Aorta (tissue), 5 donors: ENCODE data around the gene CUX1. TPM values are rescaled to one million over a fixed set of nuclear protein-coding genes. Genes with fewer than 3 reads are reported as not detected.

Experiments
- ATAC-seq: fragments of 200-7000 bp; cut with Tn5 transposase; one replicate; pipeline ENCODE4 v1.9.1; 2022; ENCODE audit warnings: moderate library complexity; ENCODE audit not compliant: low FRiP score
- DNase-seq, 2 donors: peaks; one replicate each; pipeline ENCODE4 v3.0.0-alpha.2; 2020
- H3K27ac ChIP-seq, 2 donors: one replicate each; pipeline ENCODE4 v1.5.1; 2013; ENCODE audit warnings: low read length in 2 of 2, mild to moderate bottlenecking in 2 of 2, moderate library complexity in 2 of 2, control low read depth in 1 of 2, inconsistent platforms in 1 of 2, low read depth in 1 of 2
- H3K27me3 ChIP-seq, 2 donors: one replicate each; pipeline ENCODE4 v1.6.1; 2013; ENCODE audit warnings: control low read depth in 1 of 2, low read length in 1 of 2, mild to moderate bottlenecking in 1 of 2, moderate library complexity in 1 of 2; ENCODE audit not compliant: insufficient read depth in 2 of 2, control insufficient read depth in 1 of 2
- H3K36me3 ChIP-seq, 2 donors: one replicate each; pipeline ENCODE4 v1.6.1; 2013; ENCODE audit warnings: control low read depth in 1 of 2, low read length in 1 of 2, mild to moderate bottlenecking in 1 of 2; ENCODE audit not compliant: insufficient read depth in 2 of 2, control insufficient read depth in 1 of 2
- H3K4me1 ChIP-seq, 2 donors: one replicate each; pipeline ENCODE4 v1.6.1; 2013; ENCODE audit warnings: low read length in 2 of 2, control low read depth in 1 of 2, mild to moderate bottlenecking in 1 of 2, moderate library complexity in 1 of 2; ENCODE audit not compliant: insufficient read depth in 2 of 2, control insufficient read depth in 1 of 2
- H3K4me3 ChIP-seq, 2 donors: one replicate each; pipeline ENCODE4 v1.5.1; 2013; ENCODE audit warnings: low read length in 2 of 2, control low read depth in 1 of 2, mild to moderate bottlenecking in 1 of 2
- H3K9me3 ChIP-seq: one replicate; pipeline ENCODE4 v1.6.1; 2013; ENCODE audit warnings: mild to moderate bottlenecking, low read length; ENCODE audit not compliant: control insufficient read depth
- WGBS, 2 donors: extraction: QIAGEN DNeasy Blood & Tissue Kit; methylation state at CpG; one replicate each; pipeline ENCODE4 v1.1.7; 2013; 5-methylcytosine and 5-hydroxymethylcytosine counted together
- intact Hi-C, 2 donors: fragments of 100-400 bp; cut with DNase I; formaldehyde crosslinking; loops; one replicate each; pipeline versions ENCODE4 v1.14.2 to v1.15.0; 2022
- polyA plus RNA-seq, 2 donors: library from polyadenylated mRNA; stranded (reverse); fragments of 200-250 nt; gene quantifications; one replicate each; pipeline ENCODE4 v1.2.3, GENCODE V29; 2013
- total RNA-seq, 2 donors: library from RNA; stranded (reverse); fragmentation: NEBNext Ultra II Directional; extraction: Animal tissue kit (Norgen Biotek cat#: 25700); gene quantifications; one replicate each; pipeline ENCODE4 v1.2.1, GENCODE V29; 2021
- donor health status: healthy with polysubstance abuse.
- donor health status: Bipolar disorder and iron deficiency.
- donor health status: DM: no; HTN: no; CAD: no.
- donor health status: DM: no; HTN: no; CAD: no.
- donor health status: DM: yes; HTN: yes; CAD: no.

Gene CUX1
- total and polyA plus RNA-seq, 4 donors: 51.6 to 159 (median 94.1) TPM

DNA sequence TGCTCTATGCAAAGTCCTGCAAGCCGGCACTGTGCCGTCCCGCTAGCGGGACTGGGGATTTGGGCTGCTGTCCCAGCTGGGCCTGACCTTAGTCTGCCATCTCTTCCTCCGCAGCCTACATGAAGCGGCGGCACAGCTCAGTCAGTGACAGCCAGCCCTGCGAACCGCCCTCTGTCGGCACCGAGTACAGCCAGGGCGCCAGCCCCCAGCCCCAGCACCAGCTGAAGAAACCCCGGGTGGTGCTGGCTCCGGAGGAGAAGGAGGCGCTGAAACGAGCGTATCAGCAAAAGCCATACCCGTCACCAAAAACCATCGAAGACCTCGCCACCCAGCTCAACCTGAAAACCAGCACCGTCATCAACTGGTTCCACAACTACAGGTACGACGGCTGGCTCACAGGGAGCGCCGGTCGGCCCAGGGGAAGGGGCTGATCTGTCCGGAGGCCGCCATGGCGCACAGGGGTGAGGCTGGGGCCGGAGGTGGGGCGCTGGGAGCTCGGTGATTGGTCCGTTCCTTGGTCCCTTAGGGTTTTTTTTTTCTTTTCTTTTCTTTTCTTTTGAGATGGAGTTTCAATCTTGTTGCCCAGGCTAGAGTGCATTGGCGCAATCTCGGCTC, 421.9 kb downstream of the CUX1 start:
- 94% methylated on average over 35 of the region's 35 CpGs for WGBS, 2 donors
- Histone ChIP-seq H3K36me3 (peaks cover 0 to 4% of the 10 kb centered on the region in 2 donors), H3K9me3 (no peaks in the 10 kb centered on the region), H3K4me3 (no peak overlapping the region), H3K27me3 (no peaks in the 10 kb centered on the region), H3K4me1 (no peaks in the 10 kb centered on the region), H3K27ac (no peak overlapping the region)
- intact Hi-C loops: loop anchor here (5.0 to 10.0 kb wide), 4 partner anchors 422 to 695 kb away; partner anchors contain the start of gene CUX1 (in 1 of the 2)
- DNase-seq: no peak
- ATAC-seq: no peak

DNA sequence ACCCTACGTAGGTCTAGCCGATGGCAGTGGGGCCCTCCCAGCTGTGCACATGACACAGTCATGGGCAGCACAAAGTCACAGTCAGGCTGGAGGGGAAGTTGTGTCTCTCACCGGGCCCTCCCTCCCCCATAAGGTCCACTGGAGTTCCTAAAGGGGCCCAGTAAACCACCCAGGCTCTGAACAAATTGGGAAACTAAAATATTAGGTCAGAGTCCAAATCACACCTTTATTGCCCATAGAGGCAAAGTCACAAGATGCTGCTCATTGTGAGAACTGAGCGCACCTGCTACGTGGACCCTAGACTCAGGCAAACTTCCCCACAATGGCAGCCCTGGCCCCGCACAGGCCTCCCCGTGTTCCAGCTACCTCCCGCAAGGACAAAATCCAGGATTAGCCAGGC, 424.0 kb downstream of the CUX1 start:
- Histone ChIP-seq H3K4me1 (no peaks in the 10 kb centered on the region), H3K27me3 (no peaks in the 10 kb centered on the region), H3K9me3 (no peaks in the 10 kb centered on the region), H3K27ac (no peak overlapping the region), H3K36me3 (no peaks in the 10 kb centered on the region), H3K4me3 (no peak overlapping the region)
- no peak for DNase-seq
- ATAC-seq: no peak
- WGBS, 2 donors: 87 to 91% methylated on average over 8 of the region's 8 CpGs
- intact Hi-C loops: no loop called here

DNA sequence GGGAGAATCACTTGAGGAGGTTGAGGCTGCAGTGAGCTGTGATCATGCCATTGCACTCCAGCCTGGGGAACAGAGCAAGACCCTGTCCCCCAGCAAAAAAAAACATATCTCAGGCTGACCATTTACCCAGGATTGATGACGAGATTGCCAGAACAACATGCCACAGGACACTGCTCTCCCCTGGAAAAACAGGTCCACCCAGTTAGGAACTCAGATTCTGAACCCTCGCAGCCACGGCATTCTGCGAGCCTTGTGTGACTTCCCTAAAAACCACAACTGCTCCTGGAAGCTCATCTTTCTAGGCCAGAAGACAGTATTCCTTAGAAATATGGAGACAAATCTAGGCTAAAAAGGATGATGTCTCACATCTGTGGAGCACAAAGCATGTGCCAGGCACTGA, 427.2 kb downstream of the CUX1 start:
- no peaks in the 10 kb centered on the region for H3K9me3 ChIP-seq
- intact Hi-C loops: no loop called here
- no peaks in the 10 kb centered on the region for H3K27me3 ChIP-seq
- ATAC-seq (no peak), DNase-seq (no peak)
- 89 to 90% methylated on average over 4 of the region's 4 CpGs for WGBS, 2 donors
- H3K4me1 ChIP-seq: no peaks in the 10 kb centered on the region
- H3K36me3 ChIP-seq: peaks cover 0 to 1% of the 10 kb centered on the region in 2 donors
- no peak overlapping the region for H3K4me3 ChIP-seq
- no peak overlapping the region for H3K27ac ChIP-seq

DNA sequence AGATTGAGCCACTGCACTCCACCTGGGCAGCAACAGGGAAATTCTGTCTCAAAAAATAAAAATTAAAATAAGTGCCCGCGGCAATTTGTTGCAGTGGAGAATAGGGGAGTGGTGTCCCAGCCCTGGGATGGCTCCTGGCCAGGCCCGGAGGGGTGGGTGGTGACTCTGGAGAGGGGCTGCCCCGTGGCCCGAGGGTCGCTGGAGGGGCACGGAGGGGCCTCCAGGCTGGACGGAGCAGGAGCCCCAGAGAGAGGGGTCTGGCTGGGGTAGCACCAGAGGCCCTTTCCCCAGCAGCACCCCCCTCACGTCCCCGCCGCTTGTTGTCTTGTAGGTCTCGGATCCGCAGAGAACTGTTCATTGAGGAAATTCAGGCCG, 430.6 kb downstream of the CUX1 start:
- Histone ChIP-seq H3K27me3 (no peaks in the 10 kb centered on the region), H3K9me3 (no peaks in the 10 kb centered on the region), H3K4me1 (no peaks in the 10 kb centered on the region), H3K36me3 (peaks cover 0 to 3% of the 10 kb centered on the region in 2 donors), H3K27ac (no peak overlapping the region), H3K4me3 (no peak overlapping the region)
- 84 to 87% methylated on average over 11 to 14 of the region's 14 CpGs for WGBS, 2 donors
- ATAC-seq: no peak
- intact Hi-C loops: no loop called here
- no peak for DNase-seq

DNA sequence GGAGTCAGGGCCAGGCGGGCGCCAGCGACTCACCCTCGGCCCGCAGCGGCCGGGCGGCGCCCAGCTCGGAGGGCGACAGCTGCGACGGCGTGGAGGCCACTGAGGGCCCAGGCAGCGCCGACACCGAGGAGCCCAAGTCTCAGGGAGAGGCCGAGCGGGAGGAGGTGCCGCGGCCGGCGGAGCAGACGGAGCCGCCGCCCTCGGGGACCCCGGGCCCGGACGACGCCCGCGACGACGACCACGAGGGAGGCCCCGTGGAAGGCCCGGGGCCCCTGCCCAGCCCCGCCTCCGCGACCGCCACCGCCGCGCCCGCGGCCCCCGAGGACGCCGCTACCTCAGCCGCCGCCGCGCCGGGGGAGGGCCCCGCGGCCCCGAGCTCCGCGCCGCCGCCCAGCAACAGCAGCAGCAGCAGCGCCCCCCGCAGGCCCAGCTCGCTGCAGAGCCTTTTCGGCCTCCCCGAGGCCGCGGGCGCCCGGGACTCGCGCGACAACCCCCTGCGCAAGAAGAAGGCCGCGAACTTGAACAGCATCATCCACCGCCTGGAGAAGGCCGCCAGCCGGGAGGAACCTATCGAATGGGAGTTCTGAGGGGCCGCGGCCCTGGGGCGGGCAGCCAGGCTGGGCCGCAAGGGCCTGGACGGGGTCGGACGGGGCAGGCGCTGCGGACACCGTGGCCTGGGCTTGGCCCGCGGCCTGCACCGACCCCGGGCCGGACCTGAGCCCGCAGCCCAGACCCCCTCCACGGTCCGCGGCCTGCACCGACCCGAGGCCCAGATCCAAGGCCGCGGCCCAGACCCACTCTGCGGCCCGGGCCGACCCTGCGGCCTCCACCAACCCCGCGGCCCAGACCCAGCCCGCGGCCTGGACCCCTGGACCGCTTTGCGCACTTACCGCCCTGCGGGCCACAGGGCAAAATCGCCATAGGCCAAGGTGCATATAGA, 431.3 kb downstream of the CUX1 start:
- intact Hi-C loops: no loop called here
- ATAC-seq (no peak), DNase-seq (no peak)
- WGBS, 2 donors: 83 to 84% methylated on average over 84 to 117 of the region's 117 CpGs
- Histone ChIP-seq H3K27me3 (no peaks in the 10 kb centered on the region), H3K4me1 (no peaks in the 10 kb centered on the region), H3K27ac (no peak overlapping the region), H3K9me3 (no peaks in the 10 kb centered on the region), H3K36me3 (peaks cover 0 to 3% of the 10 kb centered on the region in 2 donors), H3K4me3 (no peak overlapping the region)

DNA sequence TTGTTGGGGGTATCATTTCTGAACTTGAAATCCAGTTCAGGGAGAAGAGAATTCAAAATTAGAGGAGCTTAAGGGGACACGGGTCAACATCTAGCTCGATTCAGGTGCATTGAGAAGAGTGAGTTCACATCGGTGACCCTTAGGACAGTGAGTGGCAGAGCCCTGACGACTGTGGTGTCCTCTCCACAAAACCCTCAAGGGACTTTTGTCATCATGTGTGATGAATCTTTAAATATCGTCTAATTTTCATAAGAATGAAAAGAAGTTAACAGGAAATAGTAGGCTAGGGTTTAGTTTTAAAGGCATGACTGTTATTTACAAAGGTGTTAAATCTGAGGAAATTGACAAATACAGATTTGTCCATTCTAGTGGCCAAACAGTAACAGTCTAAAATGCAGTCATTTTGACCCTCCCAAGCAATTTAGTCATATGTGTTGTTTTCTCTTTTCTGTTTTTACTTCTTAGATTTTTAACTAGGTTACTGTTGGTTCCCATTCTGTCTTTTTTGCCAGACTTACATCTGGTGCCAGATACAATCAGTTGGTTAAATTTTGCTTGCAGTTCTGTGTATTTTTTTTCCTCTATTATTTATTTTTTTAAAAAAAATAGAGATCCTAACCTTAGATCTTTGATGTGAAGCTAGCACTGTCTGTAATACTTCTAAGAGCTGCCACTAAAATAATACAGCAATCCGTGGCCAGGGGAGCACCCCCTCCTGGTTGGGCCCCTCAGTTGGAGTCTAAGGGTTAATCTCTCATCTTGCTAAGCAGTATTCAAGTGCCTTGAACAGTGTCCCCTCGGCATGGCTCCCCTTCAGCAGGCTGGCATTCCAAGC, 434.3 kb downstream of the CUX1 start:
- Histone ChIP-seq H3K27ac (no peak overlapping the region), H3K27me3 (no peaks in the 10 kb centered on the region), H3K9me3 (no peaks in the 10 kb centered on the region), H3K4me3 (no peak overlapping the region), H3K4me1 (no peaks in the 10 kb centered on the region), H3K36me3 (peaks cover 0 to 3% of the 10 kb centered on the region in 2 donors)
- no peak for DNase-seq
- 70 to 74% methylated on average over 7 of the region's 7 CpGs for WGBS, 2 donors
- ATAC-seq: no peak
- intact Hi-C loops: loop anchor here in 1 of 2 donors (10.0 kb wide), 1 partner anchor 667 kb away; no protein-coding TSS in a partner anchor

DNA sequence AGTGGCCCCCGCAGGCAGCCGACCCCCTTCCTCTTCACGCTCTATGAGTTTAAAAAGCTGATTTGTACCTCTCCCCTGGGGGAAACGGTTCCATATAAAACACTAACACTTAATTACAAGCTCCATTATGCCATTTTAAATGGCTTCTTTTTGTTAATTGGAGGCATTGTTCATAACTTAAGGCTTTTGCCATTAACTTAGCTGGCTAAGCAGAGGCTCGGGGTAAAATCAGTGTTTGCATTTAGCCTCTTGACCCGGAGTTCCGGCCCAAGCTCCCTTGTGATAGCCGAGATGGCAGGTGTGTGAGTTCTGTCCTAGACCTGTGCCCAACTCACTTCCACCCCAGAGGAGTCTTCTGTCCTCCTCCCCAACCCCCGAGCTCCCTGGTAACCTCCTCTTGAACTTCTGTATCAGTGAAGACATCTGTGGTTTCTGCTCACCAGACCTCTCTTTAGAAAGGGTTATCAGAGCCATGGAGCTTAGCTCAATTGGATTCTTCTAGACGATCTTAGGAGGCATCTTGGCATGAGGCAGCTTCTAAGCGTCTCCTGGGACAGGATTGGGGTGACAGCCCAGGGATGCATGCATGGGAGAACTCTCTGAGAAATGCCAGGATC, 435.0 kb downstream of the CUX1 start:
- Histone ChIP-seq H3K36me3 (peaks cover 0 to 2% of the 10 kb centered on the region in 2 donors), H3K4me1 (no peaks in the 10 kb centered on the region), H3K27me3 (no peaks in the 10 kb centered on the region), H3K4me3 (no peak overlapping the region), H3K27ac (no peak overlapping the region), H3K9me3 (no peaks in the 10 kb centered on the region)
- 74 to 82% methylated on average over 11 of the region's 11 CpGs for WGBS, 2 donors
- intact Hi-C loops: loop anchor here in 1 of 2 donors (10.0 kb wide), 1 partner anchor 668 kb away; no protein-coding TSS in a partner anchor
- DNase-seq (no peak), ATAC-seq (no peak)
